ENCODE results near the gene PRKN.

The PRKN gene

GRCh38 chr6:161543684-161544309 lies 1183.8 kb downstream of the PRKN start:
- CTCF ChIA-PET: interaction anchor here (0.5 to 0.7 kb wide), 3 partner anchors 134 to 292 kb away, joined by 3 to 4 read pairs (median 3); no protein-coding TSS in a partner anchor
- no peak overlapping the region for H3K4me3 ChIP-seq (ENCODE audit: low read depth, low read length)
- H3K9me3 ChIP-seq (ENCODE audit: control insufficient read depth, insufficient read depth, low read depth, low read length): no peaks in the 10 kb centered on the region
- H3K4me1 ChIP-seq (ENCODE audit: control insufficient read depth, insufficient read depth, low read length): no peaks in the 10 kb centered on the region
- H3K27ac ChIP-seq (ENCODE audit: extremely low read depth, low read depth, low read length): no peak overlapping the region
- POLR2A ChIA-PET: no interaction called here
- no peak for TF ChIP-seq ZSCAN5A (tag by site-specific recombination; IDR thresholded peaks at IDR 0.05)
- no peak for TF ChIP-seq KLF7 (tag by site-specific recombination; IDR thresholded peaks at IDR 0.05; ENCODE audit: borderline replicate concordance)
- no peak for TF ChIP-seq ZNF664 (tag by site-specific recombination; IDR thresholded peaks at IDR 0.05)
- no peak for TF ChIP-seq ZNF677 (tag by site-specific recombination; IDR thresholded peaks at IDR 0.05)
- no peak for TF ChIP-seq ZNF121 (tag by site-specific recombination; IDR thresholded peaks at IDR 0.05)
- no peak for TF ChIP-seq ZNF488 (tag by site-specific recombination; IDR thresholded peaks at IDR 0.05)
- H3K36me3 ChIP-seq (ENCODE audit: control insufficient read depth in 2 of 2, insufficient read depth in 1 of 2, low read length in 2 of 2): no peaks in the 10 kb centered on the region

- TF ChIP-seq ZNF202 (tag by site-specific recombination; IDR thresholded peaks at IDR 0.05; ENCODE audit: borderline replicate concordance) (no peak), HOXA7 (CRISPR knock-in tag; IDR thresholded peaks at IDR 0.05; ENCODE audit: borderline replicate concordance) (no peak), ZNF114 (tag by site-specific recombination; IDR thresholded peaks at IDR 0.05) (no peak), ZNF23 (tag by site-specific recombination; IDR thresholded peaks at IDR 0.05; ENCODE audit: borderline replicate concordance) (no peak), ZNF561 (tag by site-specific recombination; IDR thresholded peaks at IDR 0.05; ENCODE audit: borderline replicate concordance) (no peak)
- no peaks in the 10 kb centered on the region for H3K9me3 ChIP-seq (ENCODE audit: control insufficient read depth, insufficient read depth, low read depth, low read length)
- ChIA-PET POLR2A (no interaction called here), CTCF (interaction anchor here (0.7 to 1.9 kb wide), 3 partner anchors 41 to 142 kb away, joined by 4 to 10 read pairs (median 5); no protein-coding TSS in a partner anchor)
- H3K27ac ChIP-seq (ENCODE audit: extremely low read depth, low read depth, low read length): no peak overlapping the region
- H3K36me3 ChIP-seq (ENCODE audit: control insufficient read depth in 2 of 2, insufficient read depth in 1 of 2, low read length in 2 of 2): no peaks in the 10 kb centered on the region
- H3K4me3 ChIP-seq (ENCODE audit: low read depth, low read length): no peak overlapping the region
- no peaks in the 10 kb centered on the region for H3K4me1 ChIP-seq (ENCODE audit: control insufficient read depth, insufficient read depth, low read length)
These were observed 1185.1 kb downstream of the PRKN start for GRCh38 chr6:161542346-161542980.

- H3K27ac ChIP-seq (ENCODE audit: extremely low read depth, low read depth, low read length): no peak overlapping the region
- H3K4me3 ChIP-seq (ENCODE audit: low read depth, low read length): no peak overlapping the region
- ChIA-PET CTCF (interaction anchor here (0.6 to 0.8 kb wide), 2 partner anchors 17 to 167 kb away, joined by 3 read pairs; no protein-coding TSS in a partner anchor), POLR2A (no interaction called here)
- H3K36me3 ChIP-seq (ENCODE audit: control insufficient read depth in 2 of 2, insufficient read depth in 1 of 2, low read length in 2 of 2): no peaks in the 10 kb centered on the region
- no peak for TF ChIP-seq ZNF16 (tag by site-specific recombination; IDR thresholded peaks at IDR 0.05; ENCODE audit: low read depth)
- TF ChIP-seq SP3 (tag by site-specific recombination; IDR thresholded peaks at IDR 0.05): no peak
- TF ChIP-seq ZNF785 (tag by site-specific recombination; IDR thresholded peaks at IDR 0.05): no peak
- no peak for TF ChIP-seq ZNF660 (tag by site-specific recombination; IDR thresholded peaks at IDR 0.05)
- H3K4me1 ChIP-seq (ENCODE audit: control insufficient read depth, insufficient read depth, low read length): no peaks in the 10 kb centered on the region
- H3K9me3 ChIP-seq (ENCODE audit: control insufficient read depth, insufficient read depth, low read depth, low read length): no peaks in the 10 kb centered on the region
These were observed 1187.0 kb downstream of the PRKN start for GRCh38 chr6:161540532-161540931.

- ChIA-PET POLR2A (no interaction called here), CTCF (interaction anchor here (0.7 kb wide), 1 partner anchor 237 kb away, joined by 4 read pairs; no protein-coding TSS in a partner anchor)
- H3K36me3 ChIP-seq (ENCODE audit: control insufficient read depth in 2 of 2, insufficient read depth in 1 of 2, low read length in 2 of 2): no peaks in the 10 kb centered on the region
- no peak overlapping the region for H3K4me3 ChIP-seq (ENCODE audit: low read depth, low read length)
- no peaks in the 10 kb centered on the region for H3K4me1 ChIP-seq (ENCODE audit: control insufficient read depth, insufficient read depth, low read length)
- TF ChIP-seq KLF17 (tag by site-specific recombination; IDR thresholded peaks at IDR 0.05) (no peak), TRIM28 (IDR thresholded peaks at IDR 0.05; ENCODE audit: borderline replicate concordance, low read length) (peak; percentile 66; the same call in 1 of the 2 replicates), ZNF785 (tag by site-specific recombination; IDR thresholded peaks at IDR 0.05) (no peak), PRDM10 (tag by site-specific recombination; IDR thresholded peaks at IDR 0.05) (no peak)
- H3K9me3 ChIP-seq (ENCODE audit: control insufficient read depth, insufficient read depth, low read depth, low read length): no peaks in the 10 kb centered on the region
- no peak overlapping the region for H3K27ac ChIP-seq (ENCODE audit: extremely low read depth, low read depth, low read length)
These were observed 1191.3 kb downstream of the PRKN start for GRCh38 chr6:161536224-161536630.
